T-helper 1 cell treated with Interleukin-12 subunit alpha and Interleukin-12 subunit beta and Interleukin-4 antibody, amounts not matched to agents 30 ng/mL and 1 ng/mL, for 36 hours (primary cell): Measurements from ENCODE around the gene HAPLN2. TPM values are rescaled to one million over a fixed set of nuclear protein-coding genes. Genes with fewer than 3 reads are reported as not detected.
"Not testable (repeated sequence)": the region's sequence is repeated elsewhere in the genome, so short reads cannot be mapped to it uniquely, and the experiment has no call there.

Experiments
- intact Hi-C: fragments of 100-400 bp; cut with micrococcal nuclease; formaldehyde crosslinking; loops from one replicate; pipeline ENCODE4 v1.15.1; 2024
- total RNA-seq: library from RNA; stranded (reverse); gene quantifications from 2 replicates; pipeline ENCODE4 v1.2.3, GENCODE V29; 2022

The HAPLN2 gene
- total RNA-seq = not detected in 2 replicates

GRCh38 chr1:156618853-156619581, at the start of gene HAPLN2:
Gene HAPLN2 (plus strand): TSS chr1:156619415. CDS start chr1:156623491, 4,076 bp downstream.
- intact Hi-C loops = no loop called here

GRCh38 chr1:156571261-156571852, 47.9 kb upstream of the HAPLN2 start:
- intact Hi-C loops = loop anchor here (2.0 kb wide), 1 partner anchor 91 kb away; no protein-coding TSS in a partner anchor

GRCh38 chr1:156571919-156572662, 47.1 kb upstream of the HAPLN2 start, which contains the start of gene IQGAP3:
Gene IQGAP3 (minus strand): TSS chr1:156572565. CDS start chr1:156572529, 36 bp downstream.
- intact Hi-C loops = loop anchor here (1.0 to 2.0 kb wide), 4 partner anchors 29 to 234 kb away; partner anchors contain the start of genes CCT3, GPATCH4 and TSACC

- intact Hi-C loops = loop anchor here (1.0 kb wide), 3 partner anchors 29 to 234 kb away; partner anchors contain the start of genes CCT3, GPATCH4 and TSACC
Observed at GRCh38 chr1:156572663-156573018, 46.6 kb upstream of the HAPLN2 start.

GRCh38 chr1:156574039-156574633, 45.1 kb upstream of the HAPLN2 start:
- intact Hi-C loops = no loop called here

GRCh38 chr1:156577550-156577949, 41.7 kb upstream of the HAPLN2 start:
- intact Hi-C loops = no loop called here

- intact Hi-C loops = no loop called here
Observed at GRCh38 chr1:156578055-156578454, 41.2 kb upstream of the HAPLN2 start.

GRCh38 chr1:156579472-156579871, 39.7 kb upstream of the HAPLN2 start, which contains the start of gene TTC24:
Gene TTC24 (plus strand): TSS chr1:156579723. CDS start chr1:156581365, 1,642 bp downstream.
- intact Hi-C loops = no loop called here

- intact Hi-C loops = no loop called here
Observed at GRCh38 chr1:156581661-156582387, 37.4 kb upstream of the HAPLN2 start.

- intact Hi-C loops = no loop called here
Observed at GRCh38 chr1:156582388-156583017, 36.7 kb upstream of the HAPLN2 start.

GRCh38 chr1:156583821-156584622, 35.2 kb upstream of the HAPLN2 start:
- intact Hi-C loops = loop anchor here (1.0 to 2.0 kb wide), 4 partner anchors 17 to 104 kb away; partner anchors contain the start of genes GPATCH4 and MEF2D

- intact Hi-C loops = loop anchor here (1.0 to 2.0 kb wide), 4 partner anchors 16 to 105 kb away; partner anchors contain the start of genes GPATCH4 and MEF2D
Observed at GRCh38 chr1:156584813-156585212, 34.4 kb upstream of the HAPLN2 start.

GRCh38 chr1:156586323-156586722, 32.9 kb upstream of the HAPLN2 start:
- intact Hi-C loops = no loop called here

GRCh38 chr1:156586892-156587477, 32.2 kb upstream of the HAPLN2 start:
- intact Hi-C loops = no loop called here

- intact Hi-C loops = not testable (repeated sequence)
Observed at GRCh38 chr1:156587927-156588326, 31.3 kb upstream of the HAPLN2 start.

GRCh38 chr1:156589546-156589945, 29.7 kb upstream of the HAPLN2 start:
- intact Hi-C loops = no loop called here

- intact Hi-C loops = no loop called here
Observed at GRCh38 chr1:156590326-156591180, 28.7 kb upstream of the HAPLN2 start.

GRCh38 chr1:156591181-156591431, 28.1 kb upstream of the HAPLN2 start:
- intact Hi-C loops = no loop called here
